Glomerular visceral epithelial cell (primary cell): ENCODE results near the gene TACR1.
"Not testable (repeated sequence)": the region's sequence is repeated elsewhere in the genome, so short reads cannot be mapped to it uniquely, and the experiment has no call there.

Source experiments
- DNase-seq: peaks from one replicate; pipeline ENCODE4 v3.0.0-alpha.2; 2016; ENCODE audit errors: extremely low spot score

TACR1 gene

GRCh38 chr2:75199428-75200011 lies at the start of gene TACR1:
Gene TACR1, minus strand, starts transcription at chr2:75199520. Its CDS starts 586 bp downstream, at chr2:75198934.
- peak; percentile 33 for DNase-seq

GRCh38 chr2:75248581-75248980 lies 49.3 kb upstream of the TACR1 start:
- not testable (repeated sequence) for DNase-seq

GRCh38 chr2:75246441-75247167 lies 47.3 kb upstream of the TACR1 start:
- DNase-seq, result no peak

GRCh38 chr2:75243219-75243618 lies 43.9 kb upstream of the TACR1 start:
- no peak for DNase-seq

- no peak for DNase-seq
Observed at GRCh38 chr2:75241696-75242095, 42.4 kb upstream of the TACR1 start.

GRCh38 chr2:75238670-75239330 lies 39.5 kb upstream of the TACR1 start:
- no peak for DNase-seq

GRCh38 chr2:75237296-75237695 lies 38.0 kb upstream of the TACR1 start:
- DNase-seq, result no peak

- no peak for DNase-seq
Observed at GRCh38 chr2:75233965-75234364, 34.6 kb upstream of the TACR1 start.

GRCh38 chr2:75226617-75227016 lies 27.3 kb upstream of the TACR1 start:
- DNase-seq, result no peak

- no peak for DNase-seq
Observed at GRCh38 chr2:75226099-75226498, 26.8 kb upstream of the TACR1 start.

GRCh38 chr2:75224636-75225094 lies 25.3 kb upstream of the TACR1 start:
- DNase-seq, result no peak

- DNase-seq, result no peak
Observed at GRCh38 chr2:75222527-75222926, 23.2 kb upstream of the TACR1 start.

GRCh38 chr2:75221862-75222261 lies 22.5 kb upstream of the TACR1 start:
- no peak for DNase-seq

GRCh38 chr2:75219213-75219612 lies 19.9 kb upstream of the TACR1 start:
- not testable (repeated sequence) for DNase-seq

- no peak for DNase-seq
Observed at GRCh38 chr2:75211266-75211770, 12.0 kb upstream of the TACR1 start.

GRCh38 chr2:75210409-75210808 lies 11.1 kb upstream of the TACR1 start:
- DNase-seq, result no peak

GRCh38 chr2:75208738-75209137 lies 9.4 kb upstream of the TACR1 start:
- DNase-seq, result no peak

GRCh38 chr2:75204833-75205232 lies 5.5 kb upstream of the TACR1 start:
- DNase-seq, result no peak

- DNase-seq, result no peak
Observed at GRCh38 chr2:75202359-75202758, 3.0 kb upstream of the TACR1 start.

- peak; percentile 11 for DNase-seq
Observed at GRCh38 chr2:75200140-75201096, 1.1 kb upstream of the TACR1 start.

- no peak for DNase-seq
Observed at GRCh38 chr2:75195076-75195691, 4.1 kb downstream of the TACR1 start.
